B cell (primary cell): ENCODE results near the gene CRELD2. TPM values are rescaled to one million over a fixed set of nuclear protein-coding genes. Genes with fewer than 3 reads are reported as not detected.
A peak's percentile ranks its signal among the peaks of the same experiment; 100 is the strongest.

Experiments
- ATAC-seq: fragments of 200-7000 bp; cut with Tn5 transposase; one replicate; pipeline ENCODE4 v1.10.0; 2021; ENCODE audit warnings: low read depth, mild to moderate bottlenecking, moderate number of reproducible peaks, moderate library complexity
- CTCF ChIA-PET: fragments of 350-600 bp; sonication (Branson Sonifier 250); formaldehyde crosslinking; loops from one replicate; lab custom pipeline; 2021; ENCODE audit warnings: antibody characterized with exemption, inconsistent platforms; lab: Charles Lee
- POLR2A ChIA-PET: fragments of 350-600 bp; sonication (Branson Sonifier 250); formaldehyde crosslinking; loops from one replicate; lab custom pipeline; 2021; ENCODE audit warnings: antibody characterized with exemption; lab: Charles Lee
- DNase-seq: peaks from one replicate; pipeline ENCODE4 v3.0.0; 2013
- H2AFZ ChIP-seq: 2 replicates; pipeline ENCODE4 v1.6.1; 2012; ENCODE audit warnings: mild to moderate bottlenecking, low read depth, low read length; ENCODE audit not compliant: insufficient read depth, poor library complexity, severe bottlenecking
- H3K27ac ChIP-seq, 2 donors: 1 replicate in 1 of 2; 2 replicates in 1 of 2; pipeline ENCODE4 v1.5.1; 2012 to 2013; ENCODE audit warnings: low read length in 2 of 2, mild to moderate bottlenecking in 2 of 2, moderate library complexity in 1 of 2
- H3K27me3 ChIP-seq, 4 experiments: fragments of 200-600 bp in 1 of 4; sonication (generic) in 1 of 4; replicated peaks in 1 of 4; 1 replicate in 2 of 4; 2 replicates in 2 of 4; pipeline versions ENCODE4 v1.6.1 to v1.7.0; 2013 to 2016; ENCODE audit warnings: low read length in 3 of 4, mild to moderate bottlenecking in 2 of 4, mixed read lengths in 1 of 4, moderate library complexity in 1 of 4; ENCODE audit not compliant: insufficient read depth in 4 of 4, control insufficient read depth in 3 of 4; ENCODE audit errors: control extremely low read depth in 1 of 4
- H3K36me3 ChIP-seq, 2 experiments: replicated peaks in 1 of 2; 1 replicate in 1 of 2; 2 replicates in 1 of 2; pipeline versions ENCODE4 v1.6.1 to v1.7.1; 2013; ENCODE audit warnings: low read length in 1 of 2; ENCODE audit not compliant: insufficient read depth in 2 of 2, control insufficient read depth in 1 of 2; ENCODE audit errors: control extremely low read depth in 1 of 2, extremely low read depth in 1 of 2
- H3K4me1 ChIP-seq, 2 donors: fragments of 200-600 bp in 1 of 2; sonication (generic) in 1 of 2; 1 replicate in 1 of 2; 2 replicates in 1 of 2; pipeline versions ENCODE4 v1.5.1 to v1.6.1; 2013 to 2017; ENCODE audit warnings: low read length in 2 of 2; ENCODE audit not compliant: control insufficient read depth in 2 of 2, insufficient read depth in 2 of 2
- H3K4me2 ChIP-seq: replicated peaks from 2 replicates; pipeline ENCODE3; 2012; ENCODE audit warnings: mild to moderate bottlenecking, low read depth, low read length; ENCODE audit not compliant: poor library complexity, severe bottlenecking
- H3K4me3 ChIP-seq, 5 experiments: fragments of 200-600 bp in 1 of 5; sonication (generic) in 1 of 5; 1 replicate in 3 of 5; 2 replicates in 2 of 5; pipeline versions ENCODE4 v1.5.1 to v1.7.0; 2011 to 2016; ENCODE audit warnings: low read length in 4 of 5, mild to moderate bottlenecking in 4 of 5, low read depth in 2 of 5, control low read depth in 1 of 5, moderate library complexity in 1 of 5; ENCODE audit not compliant: insufficient read depth in 1 of 5; ENCODE audit errors: control extremely low read depth in 1 of 5, extremely low read depth in 1 of 5
- H3K79me2 ChIP-seq: fragments of 200-600 bp; sonication (generic); one replicate; pipeline ENCODE4 v1.6.0; 2016; ENCODE audit warnings: low read length; ENCODE audit not compliant: control insufficient read depth, insufficient read depth
- H3K9ac ChIP-seq: fragments of 200-600 bp; sonication (generic); 2 replicates; pipeline ENCODE4 v1.6.1; 2017; ENCODE audit warnings: mild to moderate bottlenecking, low read length, moderate library complexity
- H3K9me3 ChIP-seq, 3 donors: one replicate each; pipeline versions ENCODE4 v1.6.1 to v1.7.1; 2013; ENCODE audit warnings: low read length in 2 of 3; ENCODE audit not compliant: control insufficient read depth in 2 of 3, insufficient read depth in 1 of 3; ENCODE audit errors: control extremely low read depth in 1 of 3
- H4K20me1 ChIP-seq: 2 replicates; pipeline ENCODE4 v1.6.0; 2012; ENCODE audit warnings: mild to moderate bottlenecking, low read length; ENCODE audit not compliant: insufficient read depth, control insufficient read depth, poor library complexity, severe bottlenecking
- H3K27ac Mint-ChIP-seq: one replicate; pipeline ENCODE4 v1.8.0; 2021; ENCODE audit warnings: mixed read lengths
- H3K27me3 Mint-ChIP-seq: one replicate; pipeline ENCODE4 v1.8.0; 2021; ENCODE audit warnings: mixed read lengths
- H3K4me1 Mint-ChIP-seq: one replicate; pipeline ENCODE4 v1.8.0; 2021; ENCODE audit warnings: mixed read lengths
- H3K4me3 Mint-ChIP-seq: one replicate; pipeline ENCODE4 v1.8.0; 2021; ENCODE audit warnings: mixed read lengths
- H3K9me3 Mint-ChIP-seq: one replicate; pipeline ENCODE4 v1.8.0; 2022; ENCODE audit warnings: mixed read lengths; ENCODE audit not compliant: insufficient read depth
- EZH2 ChIP-seq: IDR thresholded peaks from 2 replicates; pipeline ENCODE4 v1.6.1; 2012; ENCODE audit warnings: borderline replicate concordance, low read depth, mild to moderate bottlenecking, moderate library complexity, low read length; ENCODE audit not compliant: insufficient read depth, poor library complexity, severe bottlenecking
- WGBS: methylation state at CpG from one replicate; pipeline ENCODE4 v1.1.5; 2013; ENCODE audit warnings: missing lambda C conversion rate; ENCODE audit not compliant: insufficient coverage; 5-methylcytosine and 5-hydroxymethylcytosine counted together
- intact Hi-C: fragments of 100-400 bp; cut with micrococcal nuclease; formaldehyde crosslinking; loops from one replicate; pipeline ENCODE4 v1.10.0; 2022
- polyA plus RNA-seq: library from polyadenylated mRNA; depleted of rRNA; stranded (reverse); fragments of >200 nt; gene quantifications from 2 replicates; pipeline ENCODE4 v1.2.3, GENCODE V29; 2012
- total RNA-seq, 2 donors: library from RNA; stranded (reverse); fragments of 120-200 nt in 1 of 2; gene quantifications; 1 replicate in 1 of 2; 2 replicates in 1 of 2; pipeline versions ENCODE4 v1.2.3 to v1.2.4, GENCODE V29; 2013 to 2022
- TF ChIP-seq, protein P1 (sequence below): fragments of 200-600 bp; IDR thresholded peaks from one replicate; pipeline ENCODE4 v1.8.0; 2022; ENCODE audit warnings: antibody characterized with exemption, mild to moderate bottlenecking

CRELD2 gene
- total and polyA plus RNA-seq, 2 donors (not counting 1 experiment from before 2014, with no cell fraction given), result 35.9 to 41.9 TPM

DNA sequence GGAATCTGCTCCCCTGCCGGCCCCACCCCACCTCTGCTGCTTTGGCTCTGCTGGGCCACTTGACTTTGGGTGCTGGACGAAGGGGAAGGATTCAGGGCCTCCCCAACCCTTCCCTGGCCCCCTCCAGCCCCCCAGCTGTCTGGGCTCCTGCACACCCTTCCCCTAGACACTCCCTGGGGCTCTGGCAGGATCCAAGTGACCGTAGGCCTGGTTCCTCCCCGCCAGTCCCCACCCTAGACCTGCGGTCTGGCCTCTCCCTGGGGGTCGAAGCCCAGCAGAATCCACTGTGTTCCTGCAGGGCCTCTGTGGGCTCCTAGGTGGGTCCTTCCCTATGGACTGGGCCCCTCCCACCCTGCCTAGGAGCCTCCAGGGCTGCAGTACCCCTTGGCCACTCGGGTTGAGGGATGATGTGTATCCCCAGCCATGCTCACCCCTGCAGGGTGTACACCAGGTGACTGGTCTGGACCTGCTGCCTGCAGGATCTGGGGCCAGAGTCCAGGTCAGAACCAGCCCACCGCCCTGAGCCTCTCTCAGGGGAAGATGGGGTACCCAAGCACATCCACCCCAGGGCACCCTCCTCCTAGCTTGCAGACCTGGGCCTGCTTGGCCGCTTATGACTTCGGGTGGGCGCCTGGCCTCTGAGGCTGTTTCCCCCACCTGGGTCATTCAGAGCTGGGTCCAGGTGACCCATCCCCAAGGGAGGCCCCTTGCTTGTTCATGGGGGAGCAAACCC is 47.8 kb downstream of the CRELD2 start:
- whole genome bisulfite sequencing, result 75% methylated on average over 11 of the region's 11 CpGs
- peaks cover 0 to 30% of the 10 kb centered on the region in 2 experiments for H3K36me3 ChIP-seq
- H3K79me2 ChIP-seq, result peaks cover 21% of the 10 kb centered on the region
- peak overlapping the region; percentile 54 for H3K4me2 ChIP-seq
- no peak for DNase-seq
- ChIA-PET POLR2A (interaction anchor here (0.6 to 3.4 kb wide), 7 partner anchors 10 to 87 kb away, joined by 3 to 25 read pairs (median 6); no protein-coding TSS in a partner anchor), CTCF (interaction anchor here (1.5 to 4.4 kb wide), 4 partner anchors 17 to 64 kb away, joined by 3 to 37 read pairs (median 15); no protein-coding TSS in a partner anchor)
- intact Hi-C loops, result no loop called here
- peaks cover 76% of the 10 kb centered on the region for H4K20me1 ChIP-seq
- H3K4me1 ChIP-seq, result peaks cover 50 to 64% of the 10 kb centered on the region in 2 donors
- no peaks in the 10 kb centered on the region for H3K9me3 ChIP-seq
- no peak overlapping the region for H3K9ac ChIP-seq
- Mint-ChIP-seq H3K4me3 (peak overlapping the region; percentile 16), H3K27me3 (no peaks in the 10 kb centered on the region), H3K27ac (peak overlapping the region; percentile 41), H3K4me1 (peaks cover 62% of the 10 kb centered on the region), H3K9me3 (no peaks in the 10 kb centered on the region)
- TF ChIP-seq, protein P1, sequence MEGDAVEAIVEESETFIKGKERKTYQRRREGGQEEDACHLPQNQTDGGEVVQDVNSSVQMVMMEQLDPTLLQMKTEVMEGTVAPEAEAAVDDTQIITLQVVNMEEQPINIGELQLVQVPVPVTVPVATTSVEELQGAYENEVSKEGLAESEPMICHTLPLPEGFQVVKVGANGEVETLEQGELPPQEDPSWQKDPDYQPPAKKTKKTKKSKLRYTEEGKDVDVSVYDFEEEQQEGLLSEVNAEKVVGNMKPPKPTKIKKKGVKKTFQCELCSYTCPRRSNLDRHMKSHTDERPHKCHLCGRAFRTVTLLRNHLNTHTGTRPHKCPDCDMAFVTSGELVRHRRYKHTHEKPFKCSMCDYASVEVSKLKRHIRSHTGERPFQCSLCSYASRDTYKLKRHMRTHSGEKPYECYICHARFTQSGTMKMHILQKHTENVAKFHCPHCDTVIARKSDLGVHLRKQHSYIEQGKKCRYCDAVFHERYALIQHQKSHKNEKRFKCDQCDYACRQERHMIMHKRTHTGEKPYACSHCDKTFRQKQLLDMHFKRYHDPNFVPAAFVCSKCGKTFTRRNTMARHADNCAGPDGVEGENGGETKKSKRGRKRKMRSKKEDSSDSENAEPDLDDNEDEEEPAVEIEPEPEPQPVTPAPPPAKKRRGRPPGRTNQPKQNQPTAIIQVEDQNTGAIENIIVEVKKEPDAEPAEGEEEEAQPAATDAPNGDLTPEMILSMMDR, result no peak
- TF ChIP-seq EZH2, result no peak
- H2AFZ ChIP-seq, result no peak overlapping the region
- no peak for ATAC-seq
- no peak overlapping the region for H3K27ac ChIP-seq
- no peaks in the 10 kb centered on the region for H3K27me3 ChIP-seq
- no peak overlapping the region for H3K4me3 ChIP-seq
